KOPT-K1 (cell line): ENCODE results near the gene DTX3.
"Not testable (repeated sequence)": the region's sequence is repeated elsewhere in the genome, so short reads cannot be mapped to it uniquely, and the experiment has no call there.

ENCODE experiments used
- H3K27ac ChIP-seq: fragments of 200-600 bp; sonication (generic); 2 replicates; pipeline ENCODE4 v1.5.1; 2016; ENCODE audit warnings: antibody characterized with exemption, mild to moderate bottlenecking, low read depth, low read length; ENCODE audit not compliant: poor library complexity, severe bottlenecking
- H3K36me3 ChIP-seq: fragments of 200-600 bp; sonication (generic); 2 replicates; pipeline ENCODE4 v1.5.1; 2017; ENCODE audit warnings: antibody characterized with exemption, mild to moderate bottlenecking, low read length, moderate library complexity; ENCODE audit not compliant: insufficient read depth
- H3K9me3 ChIP-seq: fragments of 200-600 bp; sonication (generic); 2 replicates; pipeline ENCODE4 v1.5.1; 2017; ENCODE audit warnings: antibody characterized with exemption, low read length, mild to moderate bottlenecking; ENCODE audit not compliant: insufficient read depth, poor library complexity, severe bottlenecking

Gene DTX3

DNA sequence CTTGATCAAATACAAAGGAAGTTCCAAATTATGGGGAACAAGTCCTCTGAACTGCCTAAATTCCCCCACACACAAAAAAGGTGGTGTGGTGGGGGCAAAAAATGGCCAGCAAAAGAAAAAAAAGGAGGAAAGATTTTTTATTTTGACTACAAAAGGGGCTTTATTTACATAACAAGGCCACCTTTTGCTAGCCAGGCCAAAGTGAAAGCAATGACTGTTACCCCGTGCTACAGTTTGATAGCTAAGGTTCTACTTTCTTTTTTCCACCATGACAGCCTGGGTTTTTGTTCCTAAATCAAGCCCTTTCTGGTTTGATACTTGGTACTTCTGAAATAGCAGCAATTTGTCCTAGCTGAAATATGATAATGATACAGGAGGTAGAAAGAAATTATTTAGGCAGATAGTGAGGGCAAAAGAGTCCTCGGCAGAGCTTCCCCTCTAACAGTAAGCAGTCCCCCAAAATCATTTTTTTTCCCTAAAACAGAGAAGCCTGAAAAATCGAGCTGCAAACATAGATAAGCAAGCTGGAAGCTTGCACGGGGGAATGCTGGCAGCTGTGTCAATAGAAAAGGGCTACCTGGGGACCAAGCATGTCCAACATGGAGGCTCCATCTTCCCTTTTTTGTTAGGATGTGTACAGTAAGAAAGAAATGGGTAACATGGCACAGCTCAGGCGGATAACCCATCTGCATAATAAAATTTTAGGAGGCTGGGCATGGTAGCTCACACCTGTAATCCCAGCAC lies 37.2 kb downstream of the DTX3 start:
- no peak overlapping the region for H3K27ac ChIP-seq
- peaks cover 27% of the 10 kb centered on the region for H3K9me3 ChIP-seq
- no peaks in the 10 kb centered on the region for H3K36me3 ChIP-seq

DNA sequence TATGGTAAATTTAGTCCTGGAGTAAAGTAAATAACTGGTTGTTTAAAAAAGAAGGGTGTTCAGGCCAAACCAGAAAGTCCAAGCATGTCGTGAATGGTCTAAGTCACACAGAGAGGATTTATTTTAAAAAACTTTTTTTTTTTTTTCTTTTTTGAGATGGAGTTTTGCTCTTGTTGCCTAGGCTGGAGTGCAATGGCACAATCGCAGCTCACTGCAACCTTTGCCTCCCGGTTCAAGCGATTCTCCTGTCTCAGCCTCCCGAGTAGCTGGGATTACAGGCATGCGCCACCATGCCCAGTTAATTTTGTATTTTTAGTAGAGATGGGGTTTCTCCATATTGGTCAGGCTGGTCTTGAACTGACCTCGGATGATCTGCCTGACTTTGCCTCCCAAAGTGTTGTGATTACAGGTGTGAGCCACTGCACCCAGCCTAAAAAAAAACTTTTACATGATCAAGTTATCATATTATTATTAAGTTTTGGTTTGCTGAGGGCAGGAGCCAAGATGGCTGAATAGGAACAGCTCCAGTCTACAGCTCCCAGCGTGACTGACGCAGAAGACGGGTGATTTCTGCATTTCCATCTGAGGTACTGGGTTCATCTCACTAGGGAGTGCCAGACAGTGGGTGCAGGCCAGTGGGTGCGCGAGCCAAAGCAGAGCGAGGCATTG lies 41.5 kb downstream of the DTX3 start:
- H3K36me3 ChIP-seq, H3K27ac ChIP-seq: not testable (repeated sequence)
- H3K9me3 ChIP-seq = peaks cover 27% of the 10 kb centered on the region

DNA sequence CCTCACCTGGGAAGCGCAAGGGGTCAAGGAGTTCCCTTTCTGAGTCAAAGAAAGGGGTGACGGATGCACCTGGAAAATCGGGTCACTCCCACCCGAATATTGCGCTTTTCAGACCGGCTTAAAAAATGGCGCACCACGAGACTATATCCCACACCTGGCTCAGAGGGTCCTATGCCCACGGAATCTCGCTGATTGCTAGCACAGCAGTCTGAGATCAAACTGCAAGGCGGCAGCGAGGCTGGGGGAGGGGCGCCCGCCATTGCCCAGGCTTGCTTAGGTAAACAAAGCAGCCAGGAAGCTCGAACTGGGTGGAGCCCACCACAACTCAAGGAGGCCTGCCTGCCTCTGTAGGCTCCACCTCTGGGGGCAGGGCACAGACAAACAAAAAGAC lies 42.0 kb downstream of the DTX3 start:
- H3K27ac ChIP-seq, H3K36me3 ChIP-seq: not testable (repeated sequence)
- H3K9me3 ChIP-seq = peaks cover 27% of the 10 kb centered on the region

DNA sequence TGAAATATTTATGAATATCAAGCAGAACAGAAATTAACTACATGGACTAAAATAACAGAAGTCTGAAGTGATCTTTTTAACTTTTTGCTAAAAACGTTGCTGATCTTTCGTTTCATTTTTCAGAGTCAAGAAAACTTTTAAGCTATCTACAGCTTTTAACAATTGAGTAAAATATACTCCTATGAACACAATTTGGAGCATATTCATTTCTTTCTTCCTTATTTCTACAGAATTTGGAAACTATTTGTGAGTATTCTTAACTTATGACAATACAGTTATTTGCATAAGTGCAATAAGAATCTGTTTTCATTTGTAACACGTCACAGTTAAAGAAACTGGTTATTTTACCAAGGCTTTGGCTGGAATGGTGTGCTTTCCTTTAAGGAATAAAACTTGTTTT lies 49.4 kb downstream of the DTX3 start:
- no peaks in the 10 kb centered on the region for H3K36me3 ChIP-seq
- H3K27ac ChIP-seq = no peak overlapping the region
- peaks cover 29% of the 10 kb centered on the region for H3K9me3 ChIP-seq

DNA sequence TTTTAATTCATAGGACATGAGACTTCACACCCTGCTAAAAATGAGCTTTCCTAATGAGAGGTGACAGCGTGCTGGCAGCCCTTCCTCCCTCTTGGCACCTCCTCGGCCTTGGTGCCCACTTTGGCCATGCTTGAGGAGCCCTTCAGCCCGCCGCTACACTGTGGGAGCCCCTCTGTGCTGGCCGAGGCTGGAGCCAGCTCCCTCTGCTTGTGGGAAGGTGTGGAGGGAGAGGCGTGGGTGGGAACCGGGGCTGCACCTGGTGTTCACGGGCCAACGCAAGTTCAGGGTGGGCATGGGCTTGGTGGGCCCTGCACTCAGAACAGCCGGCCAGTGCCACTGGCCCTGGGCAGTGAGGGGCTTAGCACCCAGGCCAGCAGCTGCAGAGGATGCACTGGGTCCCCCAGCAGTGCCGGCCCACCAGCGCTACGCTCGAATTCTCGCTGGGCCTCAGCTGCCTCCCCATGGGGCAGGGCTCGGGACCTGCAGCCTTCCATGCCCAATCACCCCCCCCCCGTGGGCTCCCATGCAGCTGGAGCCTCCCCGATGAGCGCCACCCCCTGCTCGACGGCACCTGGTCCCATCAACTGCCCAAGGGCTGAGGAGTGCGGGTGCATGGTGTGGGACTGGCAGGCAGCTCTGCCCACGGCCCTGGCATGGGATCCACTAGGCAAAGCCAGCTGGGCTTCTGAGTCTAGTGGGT lies 51.1 kb downstream of the DTX3 start:
- Histone ChIP-seq H3K9me3 (peaks cover 45% of the 10 kb centered on the region), H3K36me3 (no peaks in the 10 kb centered on the region), H3K27ac (no peak overlapping the region)

DNA sequence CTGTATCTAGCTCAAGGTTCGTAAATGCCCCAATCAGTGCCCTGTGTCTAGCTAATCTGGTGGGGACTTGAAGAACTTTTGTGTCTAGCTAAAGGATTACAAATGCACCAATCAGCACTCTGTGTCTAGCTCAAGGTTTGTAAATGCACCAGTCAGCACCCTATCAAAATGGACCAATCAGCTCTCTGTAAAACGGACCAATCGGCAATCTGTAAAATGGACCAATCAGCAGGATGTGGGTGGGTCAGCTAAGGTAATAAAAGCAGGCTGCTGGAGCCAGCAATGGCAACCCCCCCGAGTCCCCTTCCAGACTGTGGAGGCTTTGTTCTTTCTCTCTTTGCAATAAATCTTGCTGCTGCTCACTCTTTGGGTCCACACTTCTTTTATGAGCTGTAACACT lies 51.8 kb downstream of the DTX3 start:
- not testable (repeated sequence) for H3K27ac ChIP-seq, H3K36me3 ChIP-seq
- peaks cover 52% of the 10 kb centered on the region for H3K9me3 ChIP-seq

DNA sequence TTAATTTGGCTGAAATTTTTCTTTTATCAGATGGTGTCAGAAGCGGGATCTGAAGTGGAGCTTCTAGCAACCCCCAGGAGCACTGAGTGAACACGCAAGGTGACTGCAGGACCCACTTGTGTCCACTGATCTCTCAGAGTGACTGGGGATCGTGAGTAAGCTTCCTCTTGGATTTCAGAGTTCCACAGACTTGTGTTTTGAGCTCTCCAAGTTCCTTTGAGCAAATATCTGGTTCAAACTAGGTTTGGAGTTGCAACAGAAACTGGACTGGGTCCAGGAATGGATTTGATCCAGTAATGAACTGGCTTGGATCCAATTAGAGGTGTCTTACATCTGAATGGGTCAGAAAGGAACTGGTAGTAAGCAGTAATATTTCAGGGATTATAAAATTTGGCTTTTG lies 53.1 kb downstream of the DTX3 start:
- no peaks in the 10 kb centered on the region for H3K36me3 ChIP-seq
- H3K9me3 ChIP-seq = peaks cover 66% of the 10 kb centered on the region
- no peak overlapping the region for H3K27ac ChIP-seq

DNA sequence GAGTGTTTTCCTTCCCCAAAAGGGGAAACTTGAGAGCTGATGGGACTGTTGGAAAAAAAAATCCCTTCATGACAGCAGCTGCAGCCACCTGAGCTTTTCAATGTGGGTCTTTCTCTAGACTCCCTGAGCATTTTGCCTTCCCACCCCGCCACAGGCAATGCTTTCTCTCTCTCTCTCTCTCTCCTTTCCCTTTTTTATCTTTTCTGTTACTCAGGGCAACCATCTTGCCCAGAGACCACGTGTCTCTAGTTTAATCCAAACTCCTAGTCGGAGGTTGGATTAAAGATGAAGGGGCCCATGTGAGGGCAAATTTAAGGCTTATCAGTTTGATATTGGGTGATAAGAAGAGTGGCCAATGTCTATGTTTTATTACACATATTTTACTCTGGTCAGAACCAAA lies 54.3 kb downstream of the DTX3 start:
- no peaks in the 10 kb centered on the region for H3K36me3 ChIP-seq
- no peak overlapping the region for H3K27ac ChIP-seq
- peaks cover 58% of the 10 kb centered on the region for H3K9me3 ChIP-seq
